Calu3 (cell line): ENCODE data around the gene C1QTNF9. TPM values are rescaled to one million over a fixed set of nuclear protein-coding genes. Genes with fewer than 3 reads are reported as not detected.
A peak's percentile ranks its signal among the peaks of the same experiment; 100 is the strongest.

Experiments
- BruUV-seq: library from RNA; stranded (reverse); fragments of 400-500 nt; replicated peaks from 2 replicates; lab custom pipeline; 2021; lab: Mats Ljungman, UMichigan
- CTCF ChIA-PET: fragments of 300-600 bp; sonication (Branson Sonifier 250); formaldehyde crosslinking; loops from one replicate; lab custom pipeline; 2022; ENCODE audit warnings: antibody characterized with exemption; lab: Charles Lee
- DNase-seq: peaks from one replicate; pipeline ENCODE4 v3.0.0; 2022
- H3K27ac Mint-ChIP-seq: one replicate; pipeline ENCODE4 v1.8.0; 2022; ENCODE audit warnings: mixed read lengths; ENCODE audit not compliant: unreplicated experiment
- H3K27me3 Mint-ChIP-seq: one replicate; pipeline ENCODE4 v1.8.0; 2022; ENCODE audit warnings: mixed read lengths; ENCODE audit not compliant: unreplicated experiment
- H3K36me3 Mint-ChIP-seq: one replicate; pipeline ENCODE4 v1.8.0; 2022; ENCODE audit warnings: mild to moderate bottlenecking, moderate library complexity, mixed read lengths; ENCODE audit not compliant: insufficient read depth, unreplicated experiment
- H3K4me1 Mint-ChIP-seq: one replicate; pipeline ENCODE4 v1.8.0; 2022; ENCODE audit warnings: mild to moderate bottlenecking, low read depth, mixed read lengths; ENCODE audit not compliant: unreplicated experiment
- H3K4me3 Mint-ChIP-seq: one replicate; pipeline ENCODE4 v1.8.0; 2022; ENCODE audit warnings: mild to moderate bottlenecking, low read depth, moderate library complexity, mixed read lengths; ENCODE audit not compliant: unreplicated experiment
- H3K9me3 Mint-ChIP-seq: one replicate; pipeline ENCODE4 v1.8.0; 2022; ENCODE audit warnings: low read depth, mixed read lengths; ENCODE audit not compliant: unreplicated experiment
- intact Hi-C: fragments of 100-400 bp; cut with micrococcal nuclease; formaldehyde crosslinking; loops from one replicate; pipeline ENCODE4 v1.10.0; 2022; ENCODE audit not compliant: unreplicated experiment
- total RNA-seq: library from RNA; stranded (reverse); gene quantifications from 2 replicates; pipeline ENCODE4 v1.2.3, GENCODE V29; 2022
- TF ChIP-seq, protein P1 (sequence below): fragments of 200-600 bp; IDR thresholded peaks from one replicate; pipeline ENCODE4 v1.8.0; 2022; ENCODE audit warnings: antibody characterized with exemption; ENCODE audit not compliant: unreplicated experiment

Gene C1QTNF9
- total RNA-seq, 1 experiment from 2014 or later = not detected

DNA sequence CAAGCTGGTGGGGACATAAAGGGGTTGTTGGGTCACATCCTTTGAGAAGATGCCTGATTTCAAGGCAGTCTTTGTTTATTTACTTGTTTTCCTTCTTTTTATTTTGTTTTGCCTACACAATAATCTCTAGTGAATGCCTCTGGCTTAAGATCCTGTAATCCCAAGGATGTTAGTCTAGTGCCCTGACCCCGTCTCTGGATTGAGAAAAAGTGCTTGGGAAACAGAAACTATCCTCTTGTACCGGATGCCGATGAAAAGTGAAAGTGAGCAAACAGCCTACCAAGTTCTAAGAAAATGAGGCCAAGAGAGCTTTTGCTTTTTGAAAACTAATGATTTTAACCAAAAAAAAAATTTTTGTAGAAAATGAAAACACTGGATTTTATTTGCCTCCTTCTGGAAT lies 42.1 kb upstream of the C1QTNF9 start:
- no peak overlapping the region for H3K4me3 Mint-ChIP-seq
- CTCF ChIA-PET = no interaction called here
- H3K27ac Mint-ChIP-seq = no peak overlapping the region
- intact Hi-C loops = no loop called here
- H3K4me1 Mint-ChIP-seq = peaks cover 25% of the 10 kb centered on the region
- H3K27me3 Mint-ChIP-seq = no peaks in the 10 kb centered on the region
- no TSS peak for BruUV-seq
- TF ChIP-seq, protein P1, sequence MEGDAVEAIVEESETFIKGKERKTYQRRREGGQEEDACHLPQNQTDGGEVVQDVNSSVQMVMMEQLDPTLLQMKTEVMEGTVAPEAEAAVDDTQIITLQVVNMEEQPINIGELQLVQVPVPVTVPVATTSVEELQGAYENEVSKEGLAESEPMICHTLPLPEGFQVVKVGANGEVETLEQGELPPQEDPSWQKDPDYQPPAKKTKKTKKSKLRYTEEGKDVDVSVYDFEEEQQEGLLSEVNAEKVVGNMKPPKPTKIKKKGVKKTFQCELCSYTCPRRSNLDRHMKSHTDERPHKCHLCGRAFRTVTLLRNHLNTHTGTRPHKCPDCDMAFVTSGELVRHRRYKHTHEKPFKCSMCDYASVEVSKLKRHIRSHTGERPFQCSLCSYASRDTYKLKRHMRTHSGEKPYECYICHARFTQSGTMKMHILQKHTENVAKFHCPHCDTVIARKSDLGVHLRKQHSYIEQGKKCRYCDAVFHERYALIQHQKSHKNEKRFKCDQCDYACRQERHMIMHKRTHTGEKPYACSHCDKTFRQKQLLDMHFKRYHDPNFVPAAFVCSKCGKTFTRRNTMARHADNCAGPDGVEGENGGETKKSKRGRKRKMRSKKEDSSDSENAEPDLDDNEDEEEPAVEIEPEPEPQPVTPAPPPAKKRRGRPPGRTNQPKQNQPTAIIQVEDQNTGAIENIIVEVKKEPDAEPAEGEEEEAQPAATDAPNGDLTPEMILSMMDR = no peak
- peaks cover 8% of the 10 kb centered on the region for H3K36me3 Mint-ChIP-seq
- DNase-seq = no peak
- no peaks in the 10 kb centered on the region for H3K9me3 Mint-ChIP-seq

DNA sequence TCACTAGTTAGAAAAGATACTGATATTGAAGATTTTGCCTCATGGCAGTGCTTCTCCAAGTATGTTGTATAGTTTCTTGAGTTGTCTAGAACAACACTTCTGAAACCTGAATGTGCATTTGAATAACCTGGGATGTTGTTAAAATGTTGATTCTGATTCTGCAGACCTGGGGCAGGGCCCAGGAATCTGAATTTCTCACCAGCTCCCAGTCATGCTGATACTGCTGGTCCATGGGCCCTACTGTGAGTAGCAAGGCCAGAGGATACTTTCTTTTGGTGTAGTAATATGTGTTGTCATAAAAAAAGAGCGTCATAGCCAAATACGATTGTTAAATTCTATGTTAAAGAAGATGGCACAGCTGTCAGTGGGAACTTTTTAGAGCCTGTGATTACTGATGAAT lies 41.6 kb upstream of the C1QTNF9 start:
- peaks cover 10% of the 10 kb centered on the region for H3K36me3 Mint-ChIP-seq
- H3K4me1 Mint-ChIP-seq = peaks cover 25% of the 10 kb centered on the region
- no TSS peak for BruUV-seq
- no peaks in the 10 kb centered on the region for H3K9me3 Mint-ChIP-seq
- intact Hi-C loops = no loop called here
- H3K27me3 Mint-ChIP-seq = no peaks in the 10 kb centered on the region
- H3K27ac Mint-ChIP-seq = no peak overlapping the region
- CTCF ChIA-PET = no interaction called here
- H3K4me3 Mint-ChIP-seq = no peak overlapping the region
- TF ChIP-seq, protein P1 = no peak
- no peak for DNase-seq

DNA sequence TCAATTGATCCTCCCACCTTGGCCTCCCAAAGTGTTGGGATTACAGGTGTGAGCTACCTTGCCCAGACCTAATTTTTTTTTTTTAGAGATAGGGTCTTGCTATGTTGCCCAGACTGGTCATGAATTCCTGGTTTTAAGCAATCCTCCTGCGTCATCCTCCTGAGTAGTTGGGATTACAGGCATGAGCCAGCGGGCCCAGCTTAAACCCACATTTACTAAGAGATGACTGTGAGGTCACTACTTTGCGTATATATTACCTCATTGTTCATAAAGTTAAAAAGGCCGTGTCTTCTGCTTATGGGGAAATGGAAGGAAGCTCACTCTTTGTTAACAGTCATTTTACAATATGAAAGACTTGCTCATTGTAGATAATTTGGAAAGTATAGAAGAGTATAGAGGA lies 39.6 kb upstream of the C1QTNF9 start:
- intact Hi-C loops = no loop called here
- H3K9me3 Mint-ChIP-seq = no peaks in the 10 kb centered on the region
- peaks cover 25% of the 10 kb centered on the region for H3K4me1 Mint-ChIP-seq
- H3K36me3 Mint-ChIP-seq = peaks cover 13% of the 10 kb centered on the region
- TF ChIP-seq, protein P1 = no peak
- BruUV-seq = no TSS peak
- H3K27ac Mint-ChIP-seq = no peak overlapping the region
- CTCF ChIA-PET = no interaction called here
- no peak for DNase-seq
- no peaks in the 10 kb centered on the region for H3K27me3 Mint-ChIP-seq
- H3K4me3 Mint-ChIP-seq = no peak overlapping the region

DNA sequence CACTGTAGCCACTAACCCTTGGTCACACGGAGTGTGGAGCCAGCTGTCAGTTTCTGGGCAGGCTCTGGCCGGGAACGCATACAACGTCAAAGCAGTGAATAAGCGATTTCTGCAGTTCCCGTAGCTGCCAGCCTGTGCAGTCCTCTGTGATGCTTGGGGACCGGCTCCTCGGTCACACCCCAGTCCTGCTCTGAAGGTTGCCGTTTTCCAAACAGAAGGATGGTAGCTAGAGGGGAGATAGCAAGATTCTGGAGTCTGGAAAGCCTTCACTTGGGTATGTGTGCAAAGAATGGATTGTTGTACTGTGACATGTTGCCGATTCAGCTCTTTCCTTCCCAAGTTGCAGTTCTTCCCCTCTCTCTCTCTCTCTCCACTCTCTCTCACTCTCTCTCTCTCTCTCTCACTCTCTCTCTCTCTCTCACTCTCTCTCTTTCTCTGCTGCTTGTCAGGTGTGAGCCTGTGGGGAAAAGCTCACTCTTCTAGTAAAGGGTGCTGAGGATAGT lies 38.7 kb upstream of the C1QTNF9 start:
- H3K9me3 Mint-ChIP-seq = no peaks in the 10 kb centered on the region
- H3K36me3 Mint-ChIP-seq = peaks cover 13% of the 10 kb centered on the region
- H3K4me3 Mint-ChIP-seq = peak overlapping the region; percentile 52
- peak; percentile 31 for DNase-seq
- TF ChIP-seq, protein P1 = no peak
- no peaks in the 10 kb centered on the region for H3K27me3 Mint-ChIP-seq
- H3K4me1 Mint-ChIP-seq = peaks cover 25% of the 10 kb centered on the region
- intact Hi-C loops = no loop called here
- peak overlapping the region; percentile 86 for H3K27ac Mint-ChIP-seq
- no TSS peak for BruUV-seq
- CTCF ChIA-PET = interaction anchor here (0.7 to 1.7 kb wide), 3 partner anchors 9 to 724 kb away, joined by 3 to 5 read pairs (median 4); no protein-coding TSS in a partner anchor
